PFSK-1 (cell line): ENCODE data around the gene GRIP1.

Experiments used
- FOXP2 ChIP-seq: optimal IDR thresholded peaks from 2 replicates; pipeline ENCODE3; 2011; ENCODE audit warnings: borderline replicate concordance, control low read depth, inconsistent platforms; ENCODE audit not compliant: insufficient read depth; ENCODE audit errors: extremely low read length, extremely low read depth
- POLR2AphosphoS5 ChIP-seq: IDR thresholded peaks from 2 replicates; pipeline ENCODE4 v1.6.1; 2012; ENCODE audit warnings: low read depth, mild to moderate bottlenecking, control low read depth, low read length, moderate library complexity
- REST ChIP-seq, 2 experiments: IDR thresholded peaks; 2 replicates each; pipeline versions ENCODE4 v1.6.1 to v1.8.0; 2011 to 2012; ENCODE audit warnings: low read depth in 2 of 2, low read length in 2 of 2, control low read depth in 1 of 2, inconsistent platforms in 1 of 2, mild to moderate bottlenecking in 1 of 2, moderate library complexity in 1 of 2; ENCODE audit not compliant: insufficient read depth in 1 of 2
- SIN3A ChIP-seq: IDR thresholded peaks from 2 replicates; pipeline ENCODE4 v1.6.1; 2012; ENCODE audit warnings: mild to moderate bottlenecking, low read length, moderate library complexity, borderline replicate concordance; ENCODE audit not compliant: insufficient read depth
- TAF1 ChIP-seq: IDR thresholded peaks from 2 replicates; pipeline ENCODE4 v1.6.1; 2012; ENCODE audit warnings: low read length, control low read depth, borderline replicate concordance; ENCODE audit not compliant: insufficient read depth

Gene GRIP1

DNA sequence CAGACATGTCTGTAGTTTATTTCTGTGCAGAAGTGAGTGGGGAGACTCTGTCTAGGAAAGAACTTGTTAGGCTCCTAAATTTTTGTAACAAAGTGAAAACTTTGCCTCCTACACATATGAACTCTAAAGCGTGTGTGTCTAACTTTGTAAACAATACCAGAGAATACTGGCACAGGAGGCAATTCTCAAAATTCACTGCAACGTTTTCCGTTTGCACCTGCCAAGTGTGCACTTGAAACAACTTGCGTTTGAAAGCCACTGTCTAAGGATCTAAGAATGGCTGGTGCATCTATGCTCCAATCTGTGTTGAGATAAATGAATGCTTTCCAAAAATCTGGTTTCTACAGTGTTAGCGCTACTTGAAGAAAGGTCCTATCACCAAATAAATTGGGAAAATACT lies 15.3 kb downstream of the GRIP1 start:
- no peak for TF ChIP-seq TAF1
- no peak for TF ChIP-seq SIN3A
- TF ChIP-seq FOXP2 = no peak
- no peak for TF ChIP-seq POLR2AphosphoS5
- no peak for TF ChIP-seq REST (IDR thresholded peaks at IDR 0.05; ENCODE audit: insufficient read depth in 1 of 2, low read depth in 2 of 2, low read length in 2 of 2)

- TF ChIP-seq TAF1 = no peak
- no peak for TF ChIP-seq FOXP2
- no peak for TF ChIP-seq REST (IDR thresholded peaks at IDR 0.05; ENCODE audit: insufficient read depth in 1 of 2, low read depth in 2 of 2, low read length in 2 of 2)
- no peak for TF ChIP-seq SIN3A
- no peak for TF ChIP-seq POLR2AphosphoS5
These were observed 16.1 kb downstream of the GRIP1 start for GRCh38 chr12:66662729-66663128.

- TF ChIP-seq FOXP2 (no peak), POLR2AphosphoS5 (no peak), REST (IDR thresholded peaks at IDR 0.05; ENCODE audit: insufficient read depth in 1 of 2, low read depth in 2 of 2, low read length in 2 of 2) (no peak), SIN3A (no peak), TAF1 (no peak)
These were observed 16.7 kb downstream of the GRIP1 start for GRCh38 chr12:66662179-66662578.

- TF ChIP-seq REST (IDR thresholded peaks at IDR 0.05; ENCODE audit: insufficient read depth in 1 of 2, low read depth in 2 of 2, low read length in 2 of 2) = no peak
- no peak for TF ChIP-seq TAF1
- TF ChIP-seq SIN3A = no peak
- TF ChIP-seq POLR2AphosphoS5 = no peak
These were observed 17.5 kb downstream of the GRIP1 start for GRCh38 chr12:66661357-66661756.

- TF ChIP-seq SIN3A (no peak), POLR2AphosphoS5 (no peak), TAF1 (no peak), REST (IDR thresholded peaks at IDR 0.05; ENCODE audit: insufficient read depth in 1 of 2, low read depth in 2 of 2, low read length in 2 of 2) (no peak)
These were observed 25.1 kb downstream of the GRIP1 start for GRCh38 chr12:66653796-66654195.
